Measurements from ENCODE around the gene CST11.

- no peak for TF ChIP-seq GATA2 (IDR thresholded peaks at IDR 0.05; ENCODE audit: low read depth, low read length)
- no peak for TF ChIP-seq GATA3 (IDR thresholded peaks at IDR 0.05; ENCODE audit: low read depth, low read length)
Measured at GRCh38 chr20:23440004-23440403, 12.7 kb downstream of the CST11 start.

Data from SH-SY5Y (cell line).